GM04504 (cell line): ENCODE measurements around the gene ALAD.
"Not testable (repeated sequence)": the region's sequence is repeated elsewhere in the genome, so short reads cannot be mapped to it uniquely, and the experiment has no call there.

Experiments used
- DNase-seq: peaks from one replicate; pipeline ENCODE4 v3.0.0-alpha.2; 2012; ENCODE audit warnings: low read depth

Gene ALAD

GRCh38 chr9:113373256-113373655, 27.8 kb downstream of the ALAD start:
- no peak for DNase-seq

- DNase-seq: no peak
These were observed 29.0 kb downstream of the ALAD start for GRCh38 chr9:113372059-113372458.

GRCh38 chr9:113370806-113371325, 30.2 kb downstream of the ALAD start:
- DNase-seq: no peak

GRCh38 chr9:113369855-113370140, 31.3 kb downstream of the ALAD start:
- DNase-seq: no peak

DNA sequence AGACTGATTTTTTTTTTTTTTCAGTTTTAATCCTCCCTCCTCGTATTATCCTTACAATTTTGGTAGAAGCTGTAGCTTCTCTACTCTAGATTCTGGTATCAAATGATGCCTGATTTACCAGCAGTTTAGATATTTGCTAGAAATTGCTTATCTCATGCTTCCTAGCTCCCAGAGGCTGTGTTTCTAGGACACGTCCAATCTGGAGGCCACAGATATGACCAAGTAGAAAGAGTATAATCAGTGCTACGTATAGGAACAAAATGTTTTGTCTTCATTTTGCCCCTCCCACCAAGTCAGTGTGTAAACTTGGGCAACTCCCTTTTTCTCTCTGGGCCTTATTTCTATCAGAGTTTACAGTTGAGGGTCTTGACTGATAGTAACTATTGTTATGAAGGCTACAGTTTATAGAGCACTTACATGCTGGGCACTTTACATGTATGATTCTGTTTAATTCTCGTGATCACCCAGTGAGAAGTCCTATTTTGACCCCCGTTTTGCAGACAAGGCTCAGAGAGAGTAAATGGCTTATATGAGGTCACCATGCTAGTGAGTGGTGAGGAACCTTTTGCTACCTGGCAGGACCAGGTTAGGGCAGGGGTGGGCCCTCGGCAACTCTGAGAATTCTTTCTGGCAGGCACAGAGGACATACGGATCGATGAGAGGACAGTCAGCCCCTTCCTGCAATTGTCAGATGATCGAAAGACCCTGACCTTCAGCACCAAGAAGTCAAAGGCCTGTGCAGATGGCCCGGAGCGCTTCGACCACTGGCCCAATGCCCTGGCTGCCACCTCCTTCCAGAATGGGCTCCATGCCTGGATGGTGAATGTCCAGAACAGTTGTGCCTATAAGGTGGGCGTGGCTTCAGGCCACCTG, 31.9 kb downstream of the ALAD start:
- no peak for DNase-seq

DNA sequence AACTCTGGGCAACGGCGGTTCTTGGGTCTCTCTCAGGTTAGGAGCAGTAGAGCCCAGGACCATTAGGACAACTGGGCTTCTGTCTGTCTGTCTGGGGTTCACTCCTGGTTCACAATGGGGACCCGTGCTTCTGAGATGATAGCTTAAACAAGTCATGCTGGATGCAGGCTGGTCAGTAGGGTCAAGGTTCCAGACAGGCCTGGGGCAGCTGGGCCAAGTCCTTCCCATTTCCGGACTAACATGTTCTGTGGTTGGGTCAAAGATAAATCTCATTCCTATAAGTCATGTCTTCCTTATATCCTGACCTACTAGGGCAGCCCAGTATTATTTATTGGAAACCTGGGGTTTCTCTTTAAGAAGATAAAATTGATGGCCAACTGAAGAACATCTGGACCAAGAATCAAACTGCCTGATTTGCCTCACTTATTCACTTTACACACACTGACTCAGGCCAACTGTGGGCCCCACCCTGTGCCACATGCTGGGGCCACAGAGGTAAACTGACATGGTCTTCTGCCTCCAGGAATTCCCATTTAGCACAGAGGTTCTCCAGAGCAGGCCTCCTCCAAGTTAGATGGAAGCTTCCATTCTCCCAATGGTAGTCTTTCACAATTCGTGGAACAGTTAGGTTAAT, 32.6 kb downstream of the ALAD start:
- DNase-seq: no peak

GRCh38 chr9:113365652-113366051, 35.4 kb downstream of the ALAD start:
- not testable (repeated sequence) for DNase-seq

DNA sequence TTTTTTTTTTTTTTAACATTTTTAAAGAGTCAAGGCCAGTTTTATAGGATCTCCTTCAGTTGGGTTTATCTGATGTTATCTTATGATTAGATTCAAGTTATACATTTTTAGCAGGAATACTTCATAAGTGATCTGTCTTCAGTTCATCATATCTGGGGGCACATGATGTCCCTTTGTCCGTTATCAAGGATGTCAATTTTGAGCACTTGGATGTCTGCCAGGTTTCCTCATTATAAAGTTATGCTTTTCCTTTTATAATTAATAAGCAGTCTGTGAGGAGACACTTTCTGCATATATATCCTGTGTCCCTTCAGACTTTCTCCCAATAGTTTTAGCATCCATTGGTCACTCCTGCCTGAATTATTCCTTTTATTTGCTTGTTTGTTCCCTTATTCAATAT, 36.1 kb downstream of the ALAD start:
- DNase-seq: no peak

- no peak for DNase-seq
These were observed 37.7 kb downstream of the ALAD start for GRCh38 chr9:113363336-113363735.

- DNase-seq: no peak
These were observed 39.6 kb downstream of the ALAD start for GRCh38 chr9:113361304-113362018.

DNA sequence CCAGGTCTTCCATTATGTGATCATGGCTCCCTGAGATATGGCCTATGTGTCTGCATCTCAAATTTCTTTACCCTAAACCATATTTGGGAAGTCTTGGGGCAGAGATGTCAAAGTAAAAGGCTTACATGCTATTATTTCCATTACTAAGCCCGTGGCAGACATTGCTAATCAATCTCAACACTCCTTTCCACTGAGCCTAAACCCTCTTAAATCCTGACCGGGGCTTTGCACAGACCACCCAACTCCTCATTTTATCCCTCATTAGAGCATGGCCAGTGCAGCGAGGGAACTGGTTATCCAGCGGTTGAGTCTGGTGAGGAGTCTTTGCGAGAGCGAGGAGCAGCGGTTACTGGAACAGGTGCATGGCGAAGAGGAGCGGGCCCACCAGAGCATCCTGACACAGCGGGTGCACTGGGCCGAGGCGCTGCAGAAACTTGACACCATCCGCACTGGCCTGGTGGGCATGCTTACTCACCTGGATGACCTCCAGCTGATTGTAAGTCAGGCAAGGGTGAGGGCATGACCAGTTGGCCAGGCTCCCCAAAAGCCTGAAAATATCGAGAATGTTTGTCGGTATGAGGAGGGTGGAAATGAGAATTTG, 40.7 kb downstream of the ALAD start:
- no peak for DNase-seq

DNA sequence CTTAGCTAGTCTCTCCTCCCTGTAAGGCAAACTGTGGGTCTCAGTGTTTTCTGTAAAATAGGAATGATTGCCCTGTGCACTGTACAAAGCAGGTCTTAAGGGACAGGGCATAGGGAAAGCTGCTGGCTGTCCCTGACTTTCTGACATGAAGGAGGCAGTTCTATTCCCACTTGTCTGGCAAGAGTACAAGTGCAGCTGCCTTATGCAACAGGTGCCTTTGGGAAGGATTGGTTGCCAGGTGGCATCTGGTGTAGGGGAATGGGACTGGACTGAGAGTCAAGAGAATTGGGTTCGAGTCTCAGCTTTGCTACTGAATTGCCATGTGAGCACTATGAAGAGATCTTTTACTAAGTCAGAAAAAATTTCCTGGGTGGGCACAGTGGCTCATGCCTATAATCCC, 41.7 kb downstream of the ALAD start:
- no peak for DNase-seq

GRCh38 chr9:113356686-113357292, 44.3 kb downstream of the ALAD start:
- DNase-seq: no peak

DNA sequence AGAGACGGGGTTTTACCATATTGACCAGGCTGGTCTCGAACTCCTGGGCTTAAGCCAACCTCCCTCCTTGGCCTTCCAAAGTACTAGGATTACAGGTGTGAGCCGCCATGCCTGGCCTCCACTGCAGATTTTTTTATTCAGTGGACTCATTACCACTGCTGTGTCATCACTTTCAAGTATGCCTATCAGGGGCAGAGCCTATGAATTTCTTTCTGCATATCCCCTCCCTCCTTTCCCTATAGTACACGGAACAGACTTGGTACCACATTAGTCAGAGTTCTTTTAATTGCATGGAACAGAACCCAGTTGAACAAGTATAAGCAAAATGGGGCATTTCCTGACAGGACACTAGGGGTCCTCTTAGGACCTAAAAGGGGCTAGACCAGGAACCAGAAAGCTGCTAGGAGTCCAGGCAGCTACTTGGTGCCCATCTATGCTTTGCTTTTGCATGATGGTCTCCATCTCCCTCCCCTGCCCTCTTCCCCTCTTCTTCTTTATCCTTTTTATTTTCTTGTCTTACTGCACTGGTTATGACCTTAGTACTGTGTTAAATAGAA, 46.0 kb downstream of the ALAD start:
- DNase-seq: no peak

GRCh38 chr9:113352411-113352810, 48.7 kb downstream of the ALAD start:
- no peak for DNase-seq

GRCh38 chr9:113352006-113352405, 49.1 kb downstream of the ALAD start:
- no peak for DNase-seq

DNA sequence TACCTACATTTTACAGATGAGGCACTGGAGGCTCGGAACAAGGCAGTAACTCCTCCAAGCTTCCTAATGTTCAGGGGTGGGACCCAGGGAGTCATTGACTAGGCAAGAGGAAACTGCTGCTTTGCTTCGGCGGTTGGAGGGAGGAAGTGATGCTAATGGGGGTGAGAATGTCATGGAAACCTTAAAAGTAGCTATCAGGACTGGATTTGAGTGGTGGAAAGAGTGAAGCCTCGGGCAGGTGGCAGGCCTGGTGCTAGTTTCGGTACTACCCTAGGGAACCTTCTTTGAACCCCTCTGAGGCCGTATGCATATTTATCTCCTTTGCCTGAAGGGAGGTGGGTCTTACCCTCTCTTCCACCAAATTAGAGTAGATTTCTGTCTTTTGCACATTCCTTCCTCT, 50.1 kb downstream of the ALAD start:
- DNase-seq: no peak

- DNase-seq: no peak
These were observed 50.9 kb downstream of the ALAD start for GRCh38 chr9:113350107-113350661.

DNA sequence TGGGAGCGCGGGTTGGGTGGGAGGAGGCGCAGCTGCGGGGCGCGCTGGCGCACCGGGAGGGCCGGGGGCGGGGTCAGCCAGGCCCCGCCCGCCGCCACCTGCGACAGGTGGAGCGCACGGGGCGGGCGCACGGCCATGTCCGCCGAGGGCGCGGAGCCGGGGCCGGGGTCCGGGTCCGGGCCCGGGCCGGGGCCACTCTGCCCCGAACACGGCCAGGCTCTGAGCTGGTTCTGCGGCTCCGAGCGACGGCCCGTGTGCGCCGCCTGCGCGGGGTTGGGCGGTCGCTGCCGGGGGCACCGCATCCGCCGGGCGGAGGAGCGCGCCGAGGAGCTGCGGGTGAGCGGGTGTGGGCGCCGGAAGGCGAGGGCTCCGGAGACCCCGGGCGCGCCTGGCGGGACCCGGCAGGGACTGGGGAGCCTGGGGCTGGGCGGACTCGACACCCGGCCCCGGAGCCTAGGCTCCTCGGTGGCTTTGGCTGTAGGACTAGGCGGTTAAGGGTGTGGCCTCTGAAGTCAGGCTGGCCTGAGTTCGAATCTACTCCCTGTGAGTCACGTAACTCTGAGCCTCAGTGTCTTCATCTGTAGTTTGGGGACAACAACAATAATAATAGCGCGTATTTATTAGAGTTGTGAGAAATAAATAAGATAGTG, 51.5 kb downstream of the ALAD start, which contains the start of gene BSPRY:
BSPRY (plus strand) TSS at position 97 of the 650 bp plus-strand sequence; CDS start at position 136, 39 bp downstream.
- no peak for DNase-seq

- DNase-seq: no peak
These were observed 52.0 kb downstream of the ALAD start for GRCh38 chr9:113349066-113349444.

- DNase-seq: no peak
These were observed 52.6 kb downstream of the ALAD start for GRCh38 chr9:113348437-113348836.
